Activated T-cell treated with anti-CD3 and anti-CD28 coated beads, Interleukin-2, amount 50 U/mL, for 72 hours (primary cell): ENCODE measurements around the gene CREB5. TPM values are rescaled to one million over a fixed set of nuclear protein-coding genes. Genes with fewer than 3 reads are reported as not detected.
"Not testable (repeated sequence)": the region's sequence is repeated elsewhere in the genome, so short reads cannot be mapped to it uniquely, and the experiment has no call there.

Experiments
- ATAC-seq, 2 donors: fragments of 150-1000 bp; cut with Tn5 transposase; replicated peaks in 1 of 2; 2 replicates each; pipeline ENCODE4 v1.10.0; 2021; ENCODE audit warnings: moderate library complexity in 2 of 2, mild to moderate bottlenecking in 1 of 2
- DNase-seq, 2 donors: peaks; one replicate each; pipeline ENCODE4 v3.0.0; 2021 to 2022; ENCODE audit warnings: mixed read lengths in 1 of 2
- H3K27ac Mint-ChIP-seq: one replicate; pipeline ENCODE4 v1.8.0; 2022; ENCODE audit warnings: mild to moderate bottlenecking, moderate library complexity, mixed read lengths
- H3K27me3 Mint-ChIP-seq: one replicate; pipeline ENCODE4 v1.8.0; 2022; ENCODE audit warnings: low read depth, mixed read lengths
- H3K36me3 Mint-ChIP-seq, 2 donors: one replicate each; pipeline ENCODE4 v1.8.0; 2022; ENCODE audit warnings: mixed read lengths in 2 of 2, mild to moderate bottlenecking in 1 of 2; ENCODE audit not compliant: insufficient read depth in 2 of 2
- H3K4me1 Mint-ChIP-seq: one replicate; pipeline ENCODE4 v1.8.0; 2022; ENCODE audit warnings: low read depth, mixed read lengths
- H3K4me3 Mint-ChIP-seq, 2 donors: one replicate each; pipeline ENCODE4 v1.8.0; 2022; ENCODE audit warnings: mild to moderate bottlenecking in 2 of 2, mixed read lengths in 2 of 2, moderate library complexity in 2 of 2
- H3K9me3 Mint-ChIP-seq, 2 donors: one replicate each; pipeline ENCODE4 v1.8.0; 2022; ENCODE audit warnings: mixed read lengths in 2 of 2
- total RNA-seq, 2 donors: library from RNA; stranded (reverse); gene quantifications; one replicate each; pipeline ENCODE4 v1.2.3, GENCODE V29; 2022

The CREB5 gene
- total RNA-seq, 2 donors from 2014 or later, result 1.2 to 1.9 TPM

DNA sequence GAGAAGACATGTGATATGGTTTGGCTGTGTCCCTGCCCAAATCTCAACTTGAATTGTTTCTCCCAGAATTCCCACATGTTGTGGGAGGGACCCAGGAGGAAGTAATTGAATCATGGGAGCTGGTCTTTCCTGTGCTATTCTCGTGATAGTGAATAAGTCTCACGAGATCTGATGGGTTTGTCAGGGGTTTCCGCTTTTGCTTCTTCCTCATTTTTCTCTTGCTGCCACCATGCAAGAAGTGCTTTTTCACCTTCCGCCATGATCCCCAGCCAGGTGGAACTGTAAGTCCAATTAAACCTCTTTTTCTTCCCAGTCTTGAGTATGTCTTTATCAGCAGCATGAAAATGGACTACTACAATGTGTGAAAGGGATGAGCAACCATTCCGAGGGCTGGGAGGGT lies 185.7 kb downstream of the CREB5 start:
- not testable (repeated sequence) for H3K4me1 Mint-ChIP-seq, H3K4me3 Mint-ChIP-seq, H3K27ac Mint-ChIP-seq, ATAC-seq, H3K27me3 Mint-ChIP-seq, H3K36me3 Mint-ChIP-seq, H3K9me3 Mint-ChIP-seq, DNase-seq

GRCh38 chr7:28598586-28598985 lies 186.3 kb downstream of the CREB5 start:
- Mint-ChIP-seq H3K36me3 (no peaks in the 10 kb centered on the region), H3K4me1 (no peaks in the 10 kb centered on the region), H3K4me3 (no peak overlapping the region), H3K27me3 (peaks cover 5% of the 10 kb centered on the region), H3K9me3 (no peaks in the 10 kb centered on the region), H3K27ac (no peak overlapping the region)
- no peak for DNase-seq
- ATAC-seq, result no peak

- Mint-ChIP-seq H3K9me3 (no peaks in the 10 kb centered on the region), H3K27ac (no peak overlapping the region), H3K36me3 (no peaks in the 10 kb centered on the region), H3K27me3 (peaks cover 5% of the 10 kb centered on the region), H3K4me3 (no peak overlapping the region), H3K4me1 (no peaks in the 10 kb centered on the region)
- no peak for ATAC-seq
- no peak for DNase-seq
Measured at GRCh38 chr7:28599411-28599810, 187.1 kb downstream of the CREB5 start.

DNA sequence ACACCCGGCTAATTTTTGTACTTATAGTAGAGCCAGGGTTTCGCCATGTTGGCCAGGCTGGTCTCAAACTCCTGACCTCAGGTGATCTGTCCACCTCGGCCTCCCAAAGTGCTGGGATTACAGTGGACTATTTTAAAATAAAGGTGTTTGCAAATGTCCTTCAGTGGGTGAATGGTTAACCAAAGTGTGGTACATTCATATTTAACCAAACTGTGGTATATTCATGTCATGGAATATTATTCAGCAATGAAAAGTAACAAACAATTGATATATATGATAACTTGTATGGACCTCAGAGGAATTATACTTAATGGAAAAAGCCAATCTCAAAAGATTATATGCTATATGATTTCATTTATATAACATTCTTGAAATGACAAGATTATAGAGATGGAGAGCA lies 190.0 kb downstream of the CREB5 start:
- ATAC-seq (no peak), DNase-seq (no peak)
- Mint-ChIP-seq H3K4me3 (no peak overlapping the region), H3K36me3 (no peaks in the 10 kb centered on the region), H3K27me3 (peaks cover 11% of the 10 kb centered on the region), H3K4me1 (no peaks in the 10 kb centered on the region), H3K27ac (no peak overlapping the region), H3K9me3 (no peaks in the 10 kb centered on the region)

- no peak for DNase-seq
- Mint-ChIP-seq H3K4me1 (no peaks in the 10 kb centered on the region), H3K27ac (no peak overlapping the region), H3K36me3 (no peaks in the 10 kb centered on the region), H3K27me3 (peaks cover 7% of the 10 kb centered on the region), H3K4me3 (no peak overlapping the region), H3K9me3 (no peaks in the 10 kb centered on the region)
- no peak for ATAC-seq
Measured at GRCh38 chr7:28605427-28606085, 193.2 kb downstream of the CREB5 start.

GRCh38 chr7:28606421-28606820 lies 194.1 kb downstream of the CREB5 start:
- Mint-ChIP-seq H3K27ac (no peak overlapping the region), H3K4me3 (no peak overlapping the region), H3K36me3 (no peaks in the 10 kb centered on the region), H3K4me1 (no peaks in the 10 kb centered on the region), H3K27me3 (peaks cover 7% of the 10 kb centered on the region), H3K9me3 (no peaks in the 10 kb centered on the region)
- DNase-seq (no peak), ATAC-seq (no peak)

DNA sequence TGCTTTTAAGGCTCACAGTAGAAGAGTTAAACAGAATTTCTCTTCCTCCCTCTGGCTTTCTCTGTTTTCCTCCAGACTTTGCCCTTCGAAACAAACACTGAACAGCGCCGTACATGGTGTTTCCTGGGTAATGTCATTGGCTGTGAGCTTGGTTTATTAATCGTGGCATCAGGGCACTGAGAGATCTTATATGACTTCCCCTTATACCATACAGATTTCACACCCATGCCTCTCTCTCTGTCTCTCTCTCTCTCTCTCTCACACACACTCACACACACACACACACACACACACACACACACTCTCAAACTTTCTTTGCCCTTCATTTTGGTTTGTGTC lies 195.5 kb downstream of the CREB5 start:
- no peaks in the 10 kb centered on the region for H3K9me3 Mint-ChIP-seq

DNA sequence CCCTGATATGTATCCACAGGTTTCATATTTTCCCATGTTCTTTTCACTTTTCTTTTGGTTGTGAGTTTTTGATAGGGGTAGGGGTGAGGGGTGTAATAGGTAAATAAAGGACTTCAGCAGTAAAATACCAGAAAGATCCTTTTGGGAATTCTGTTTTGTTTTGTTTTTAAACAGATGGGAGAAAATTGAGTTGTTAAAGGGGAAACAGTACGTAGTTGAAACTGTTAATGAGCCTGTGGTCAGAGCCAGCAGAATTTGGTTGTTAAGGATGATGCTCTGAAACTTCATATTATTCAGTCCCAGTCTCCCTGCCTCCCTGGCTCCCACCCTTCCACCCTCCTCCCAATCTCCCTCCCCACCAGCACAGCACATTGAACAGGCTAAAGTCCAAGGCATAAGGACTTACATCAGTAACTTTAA lies 195.9 kb downstream of the CREB5 start:
- no peak for ATAC-seq
- H3K27me3 Mint-ChIP-seq, result peaks cover 7% of the 10 kb centered on the region
- no peak overlapping the region for H3K27ac Mint-ChIP-seq
- DNase-seq, result no peak
- no peaks in the 10 kb centered on the region for H3K4me1 Mint-ChIP-seq
- no peaks in the 10 kb centered on the region for H3K9me3 Mint-ChIP-seq
- H3K36me3 Mint-ChIP-seq, result no peaks in the 10 kb centered on the region
- H3K4me3 Mint-ChIP-seq, result no peak overlapping the region

More for the DNA sequence above, 195.5 kb downstream of the CREB5 start:
- ATAC-seq (no peak), DNase-seq (no peak)
- peaks cover 7% of the 10 kb centered on the region for H3K27me3 Mint-ChIP-seq
- no peaks in the 10 kb centered on the region for H3K36me3 Mint-ChIP-seq
- no peaks in the 10 kb centered on the region for H3K4me1 Mint-ChIP-seq
- no peak overlapping the region for H3K4me3 Mint-ChIP-seq
- H3K27ac Mint-ChIP-seq, result no peak overlapping the region

- Mint-ChIP-seq H3K4me3 (no peak overlapping the region), H3K27me3 (peaks cover 7% of the 10 kb centered on the region), H3K27ac (no peak overlapping the region), H3K9me3 (no peaks in the 10 kb centered on the region), H3K36me3 (no peaks in the 10 kb centered on the region), H3K4me1 (no peaks in the 10 kb centered on the region)
- no peak for DNase-seq
- no peak for ATAC-seq
Measured at GRCh38 chr7:28608731-28609130, 196.4 kb downstream of the CREB5 start.

DNA sequence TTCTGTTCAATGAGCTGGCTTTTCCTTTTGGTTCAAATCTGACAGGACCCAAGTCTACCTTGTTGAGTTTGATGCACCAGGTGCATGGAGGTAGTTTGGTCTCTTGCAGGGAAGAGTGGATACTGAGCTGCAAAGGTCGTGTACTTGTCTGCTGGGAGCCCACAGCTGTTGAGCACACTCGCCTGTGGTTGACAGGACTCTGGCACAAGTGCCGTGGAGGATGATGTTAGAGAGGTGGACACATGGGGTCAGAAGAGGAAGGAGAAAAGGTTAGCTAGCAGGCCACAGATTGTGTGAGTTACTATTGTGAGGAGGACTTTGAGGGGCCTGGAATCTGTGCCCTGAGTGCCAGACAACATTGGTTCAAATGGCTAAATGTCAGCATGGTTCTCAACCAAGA lies 197.3 kb downstream of the CREB5 start:
- Mint-ChIP-seq H3K27me3 (peaks cover 7% of the 10 kb centered on the region), H3K4me1 (no peaks in the 10 kb centered on the region), H3K4me3 (no peak overlapping the region), H3K27ac (no peak overlapping the region), H3K36me3 (no peaks in the 10 kb centered on the region), H3K9me3 (no peaks in the 10 kb centered on the region)
- no peak for ATAC-seq
- no peak for DNase-seq

DNA sequence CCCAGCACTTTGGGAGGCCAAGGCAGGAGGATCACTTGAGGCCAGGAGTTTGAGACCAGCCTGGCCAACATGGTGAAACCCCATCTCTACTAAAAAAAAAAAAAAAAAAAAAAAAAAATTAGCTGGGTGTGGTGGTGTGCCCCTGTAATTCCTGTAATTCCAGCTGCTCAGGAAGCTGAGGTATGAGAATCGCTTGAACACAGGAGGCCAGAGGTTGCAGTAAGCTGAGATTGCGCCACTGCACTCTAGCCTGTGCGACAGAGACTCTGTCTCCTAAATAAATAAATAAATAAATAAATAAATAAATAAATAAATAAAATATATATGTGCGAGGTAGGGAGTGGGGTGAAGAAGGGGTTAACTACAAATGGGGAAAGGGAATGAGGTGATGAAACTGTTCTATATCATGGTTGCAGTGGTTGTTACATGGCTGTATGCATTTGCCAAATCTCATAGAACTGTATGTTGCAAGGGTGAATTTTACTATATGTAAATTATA lies 199.1 kb downstream of the CREB5 start:
- not testable (repeated sequence) for H3K4me3 Mint-ChIP-seq, ATAC-seq, H3K27ac Mint-ChIP-seq, DNase-seq, H3K27me3 Mint-ChIP-seq, H3K36me3 Mint-ChIP-seq, H3K9me3 Mint-ChIP-seq, H3K4me1 Mint-ChIP-seq

DNA sequence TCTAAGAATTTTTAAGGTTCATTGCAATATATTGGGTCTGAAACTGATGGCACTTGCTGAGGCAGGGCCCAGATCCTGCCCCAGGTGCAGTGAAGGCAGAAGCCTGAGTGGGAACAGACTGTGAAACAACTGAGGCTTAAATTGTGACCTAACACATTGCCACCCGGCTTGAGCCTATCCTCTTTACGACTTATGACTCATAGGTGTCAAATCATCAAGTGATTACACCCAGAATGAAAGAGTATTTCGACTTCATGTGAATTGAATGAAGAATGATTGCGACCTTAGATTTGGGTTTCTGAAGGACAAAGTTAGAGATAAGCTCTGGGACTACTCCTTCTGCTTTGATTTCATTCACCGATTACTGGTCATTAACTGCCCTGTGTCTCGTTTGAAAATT lies 200.9 kb downstream of the CREB5 start:
- Mint-ChIP-seq H3K27ac (no peak overlapping the region), H3K36me3 (no peaks in the 10 kb centered on the region), H3K4me3 (no peak overlapping the region), H3K9me3 (no peaks in the 10 kb centered on the region), H3K4me1 (no peaks in the 10 kb centered on the region), H3K27me3 (no peaks in the 10 kb centered on the region)
- DNase-seq (no peak), ATAC-seq (no peak)

GRCh38 chr7:28615091-28615490 lies 202.8 kb downstream of the CREB5 start:
- no peak for DNase-seq
- H3K4me3 Mint-ChIP-seq, result no peak overlapping the region
- H3K27me3 Mint-ChIP-seq, result no peaks in the 10 kb centered on the region
- no peaks in the 10 kb centered on the region for H3K36me3 Mint-ChIP-seq
- no peaks in the 10 kb centered on the region for H3K9me3 Mint-ChIP-seq
- no peak overlapping the region for H3K27ac Mint-ChIP-seq
- H3K4me1 Mint-ChIP-seq, result no peaks in the 10 kb centered on the region
- no peak for ATAC-seq

DNA sequence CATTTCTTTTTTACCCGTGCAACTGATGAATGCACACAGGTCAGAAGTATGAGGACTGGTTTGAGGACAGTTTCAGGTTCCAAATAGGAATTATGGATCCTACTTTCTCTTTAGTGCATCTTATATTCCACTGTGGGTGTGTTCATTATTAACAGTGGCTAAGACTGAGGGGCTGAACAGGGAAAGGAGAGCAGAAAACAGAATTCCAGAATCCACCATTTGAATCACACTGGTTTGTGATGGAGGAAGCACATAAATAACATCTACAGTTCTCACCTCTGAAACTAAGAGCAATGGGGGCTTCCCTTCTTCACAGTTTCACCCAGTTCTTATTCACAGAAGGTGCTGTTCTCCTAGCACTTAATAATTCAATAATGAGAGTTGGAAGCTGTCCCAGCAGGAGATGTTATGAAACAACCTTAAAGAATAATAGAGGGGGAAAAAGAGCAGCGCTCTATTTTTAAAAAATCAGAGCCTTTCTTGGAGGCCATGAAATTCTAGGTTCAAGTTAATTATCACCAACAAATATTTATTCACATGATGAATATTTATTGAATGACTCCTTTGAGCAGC lies 205.1 kb downstream of the CREB5 start:
- Mint-ChIP-seq H3K9me3 (no peaks in the 10 kb centered on the region), H3K4me3 (no peak overlapping the region), H3K4me1 (no peaks in the 10 kb centered on the region), H3K27ac (no peak overlapping the region), H3K27me3 (no peaks in the 10 kb centered on the region), H3K36me3 (no peaks in the 10 kb centered on the region)
- DNase-seq, result no peak
- ATAC-seq, result no peak
